SU-DHL-6 (cell line): ENCODE results near the gene PLEK.

Source experiments
- CTCF ChIP-seq: fragments of 200-600 bp; sonication (generic); IDR thresholded peaks from one replicate; pipeline ENCODE4 v1.5.1; 2017; ENCODE audit warnings: antibody characterized with exemption, mild to moderate bottlenecking, low read length, moderate library complexity; ENCODE audit not compliant: insufficient read depth, poor library complexity, severe bottlenecking
- EZH2phosphoT487 ChIP-seq: fragments of 200-600 bp; sonication (generic), shearing (Covaris generic); conservative IDR thresholded peaks from 2 replicates; pipeline ENCODE4 v1.6.1; 2018; ENCODE audit warnings: mild to moderate bottlenecking, antibody characterized with exemption, low read length, moderate library complexity, mixed read lengths

- TF ChIP-seq CTCF = no peak
- TF ChIP-seq EZH2phosphoT487 = no peak
Observed at GRCh38 chr2:68318914-68319397, 46.1 kb upstream of the PLEK start.
